ENCODE results near the gene C6orf136.

Gene C6orf136

GRCh38 chr6:30687659-30688431, 40.9 kb downstream of the C6orf136 start:
- peaks cover 50 to 63% of the 10 kb centered on the region in 2 experiments for H3K4me1 ChIP-seq (ENCODE audit: control insufficient read depth in 1 of 2, insufficient read depth in 1 of 2, low read depth in 1 of 2, low read length in 1 of 2)
- no peaks in the 10 kb centered on the region for H3K36me3 ChIP-seq
- H3K27me3 ChIP-seq, result no peaks in the 10 kb centered on the region
- H3K4me3 ChIP-seq (ENCODE audit: low read depth in 1 of 2, low read length in 1 of 2), result peak overlapping the region; percentile 95 to 100
- peak overlapping the region; percentile 95 for H3K27ac ChIP-seq
- TF ChIP-seq, protein P1, sequence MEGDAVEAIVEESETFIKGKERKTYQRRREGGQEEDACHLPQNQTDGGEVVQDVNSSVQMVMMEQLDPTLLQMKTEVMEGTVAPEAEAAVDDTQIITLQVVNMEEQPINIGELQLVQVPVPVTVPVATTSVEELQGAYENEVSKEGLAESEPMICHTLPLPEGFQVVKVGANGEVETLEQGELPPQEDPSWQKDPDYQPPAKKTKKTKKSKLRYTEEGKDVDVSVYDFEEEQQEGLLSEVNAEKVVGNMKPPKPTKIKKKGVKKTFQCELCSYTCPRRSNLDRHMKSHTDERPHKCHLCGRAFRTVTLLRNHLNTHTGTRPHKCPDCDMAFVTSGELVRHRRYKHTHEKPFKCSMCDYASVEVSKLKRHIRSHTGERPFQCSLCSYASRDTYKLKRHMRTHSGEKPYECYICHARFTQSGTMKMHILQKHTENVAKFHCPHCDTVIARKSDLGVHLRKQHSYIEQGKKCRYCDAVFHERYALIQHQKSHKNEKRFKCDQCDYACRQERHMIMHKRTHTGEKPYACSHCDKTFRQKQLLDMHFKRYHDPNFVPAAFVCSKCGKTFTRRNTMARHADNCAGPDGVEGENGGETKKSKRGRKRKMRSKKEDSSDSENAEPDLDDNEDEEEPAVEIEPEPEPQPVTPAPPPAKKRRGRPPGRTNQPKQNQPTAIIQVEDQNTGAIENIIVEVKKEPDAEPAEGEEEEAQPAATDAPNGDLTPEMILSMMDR (IDR thresholded peaks at IDR 0.05), result no peak
- no peaks in the 10 kb centered on the region for H3K9me3 ChIP-seq

DNA sequence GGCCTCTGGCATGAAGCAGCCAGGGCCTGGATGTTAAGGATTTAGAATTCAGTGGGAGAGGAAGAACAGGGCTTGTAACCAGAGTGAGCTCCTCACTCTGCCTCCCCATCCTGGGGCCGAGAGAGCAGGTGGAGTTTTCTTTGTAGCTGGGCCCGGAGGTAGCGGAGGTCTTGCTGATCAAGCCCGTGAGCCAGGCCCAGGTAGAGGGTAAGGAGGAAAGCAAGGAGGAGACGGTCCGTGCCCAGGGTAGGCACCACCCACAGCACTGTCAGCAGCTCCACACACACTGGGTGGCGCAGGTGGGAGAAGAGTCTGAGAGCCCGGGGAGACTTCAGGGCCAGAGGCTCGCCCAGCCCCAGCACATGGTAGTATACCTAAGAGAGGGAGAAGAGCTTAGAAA, 41.6 kb downstream of the C6orf136 start:
- Histone ChIP-seq H3K4me1 (ENCODE audit: control insufficient read depth in 1 of 2, insufficient read depth in 1 of 2, low read depth in 1 of 2, low read length in 1 of 2) (peaks cover 50 to 56% of the 10 kb centered on the region in 2 experiments), H3K9me3 (no peaks in the 10 kb centered on the region), H3K27me3 (no peaks in the 10 kb centered on the region), H3K4me3 (ENCODE audit: low read depth in 1 of 2, low read length in 1 of 2) (peak overlapping the region; percentile 95 to 100), H3K27ac (peak overlapping the region; percentile 95), H3K36me3 (no peaks in the 10 kb centered on the region)
- TF ChIP-seq, protein P1 (IDR thresholded peaks at IDR 0.05), result no peak

DNA sequence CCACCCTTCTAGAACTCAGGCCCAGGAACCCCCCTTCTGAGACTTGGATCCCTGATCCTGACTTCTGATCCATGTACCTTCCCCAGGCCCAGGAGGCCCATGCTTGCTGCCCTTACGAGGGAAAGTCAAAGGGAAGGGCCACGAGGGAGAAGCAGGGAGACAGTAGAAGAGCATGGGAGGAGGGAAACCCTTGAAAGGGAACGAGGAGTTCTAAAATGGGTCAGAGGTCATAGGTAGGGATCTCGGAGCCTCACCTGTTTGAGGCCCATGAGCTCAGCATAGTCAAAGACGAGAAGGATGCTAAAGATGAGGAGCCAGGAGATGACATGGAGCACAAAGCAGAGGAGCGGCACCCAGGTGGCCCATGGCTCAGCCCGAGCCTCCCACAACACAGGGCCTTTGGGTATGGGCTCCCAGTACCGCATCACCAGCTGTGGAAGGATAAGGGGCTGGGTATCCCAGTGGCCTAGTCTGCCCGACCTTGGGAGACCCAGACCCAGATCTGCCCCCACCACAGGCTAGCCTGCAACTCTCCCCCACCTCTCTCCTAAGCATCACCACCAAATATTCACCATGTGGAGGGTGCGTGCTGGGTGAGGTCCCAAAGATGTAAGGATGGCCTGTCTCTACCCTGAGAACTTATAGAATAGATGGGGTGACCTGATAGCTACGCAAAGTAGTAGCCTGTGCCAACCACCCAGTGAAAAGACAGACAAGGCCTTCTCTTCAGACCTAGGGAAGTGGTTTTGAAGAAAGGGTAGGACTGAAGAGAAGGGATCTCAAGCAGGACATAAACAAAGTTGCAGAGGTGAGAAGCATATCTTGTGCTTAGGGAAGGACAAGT, 42.3 kb downstream of the C6orf136 start:
- TF ChIP-seq, protein P1 (IDR thresholded peaks at IDR 0.05), result no peak
- Histone ChIP-seq H3K9me3 (no peaks in the 10 kb centered on the region), H3K4me3 (ENCODE audit: low read depth in 1 of 2, low read length in 1 of 2) (peak overlapping the region; percentile 82 to 100), H3K27ac (peak overlapping the region; percentile 95), H3K27me3 (no peaks in the 10 kb centered on the region), H3K36me3 (no peaks in the 10 kb centered on the region), H3K4me1 (ENCODE audit: control insufficient read depth in 1 of 2, insufficient read depth in 1 of 2, low read depth in 1 of 2, low read length in 1 of 2) (peaks cover 50 to 52% of the 10 kb centered on the region in 2 experiments)

GRCh38 chr6:30689985-30690384, 43.1 kb downstream of the C6orf136 start:
- H3K4me3 ChIP-seq (ENCODE audit: low read depth in 1 of 2, low read length in 1 of 2), result peak overlapping the region; percentile 82 to 87
- H3K27me3 ChIP-seq, result no peaks in the 10 kb centered on the region
- H3K36me3 ChIP-seq, result no peaks in the 10 kb centered on the region
- no peaks in the 10 kb centered on the region for H3K9me3 ChIP-seq
- H3K27ac ChIP-seq, result peak overlapping the region; percentile 95
- TF ChIP-seq, protein P1 (IDR thresholded peaks at IDR 0.05), result no peak
- peaks cover 50% of the 10 kb centered on the region in 2 experiments for H3K4me1 ChIP-seq (ENCODE audit: control insufficient read depth in 1 of 2, insufficient read depth in 1 of 2, low read depth in 1 of 2, low read length in 1 of 2)

- H3K27ac ChIP-seq, result peak within 1 kb of the TSS; percentile 95
- H3K27me3 ChIP-seq, result no peaks in the 10 kb centered on the region
- H3K9me3 ChIP-seq, result no peaks in the 10 kb centered on the region
- peaks cover 44 to 50% of the 10 kb centered on the region in 2 experiments for H3K4me1 ChIP-seq (ENCODE audit: control insufficient read depth in 1 of 2, insufficient read depth in 1 of 2, low read depth in 1 of 2, low read length in 1 of 2)
- peak within 1 kb of the TSS; percentile 82 to 87 for H3K4me3 ChIP-seq (ENCODE audit: low read depth in 1 of 2, low read length in 1 of 2)
- no peaks in the 10 kb centered on the region for H3K36me3 ChIP-seq
- TF ChIP-seq, protein P1 (IDR thresholded peaks at IDR 0.05), result peak; percentile 44
These were observed 43.7 kb downstream of the C6orf136 start, which contains the start of gene NRM for GRCh38 chr6:30690403-30691207. Gene NRM, minus strand, starts transcription at chr6:30690984. Its CDS starts 10 bp downstream, at chr6:30690974.

Data from neutrophil (primary cell).